Fibroblast of gingiva (primary cell): ENCODE measurements around the gene ARHGEF12.
A peak's percentile ranks its signal among the peaks of the same experiment; 100 is the strongest.
"Not testable (repeated sequence)": the region's sequence is repeated elsewhere in the genome, so short reads cannot be mapped to it uniquely, and the experiment has no call there.

Source experiments
- DNase-seq: peaks from one replicate; pipeline ENCODE4 v3.0.0-alpha.2; 2011; ENCODE audit warnings: low read depth

The ARHGEF12 gene

GRCh38 chr11:120500414-120501071, 164.3 kb downstream of the ARHGEF12 start:
- peak; percentile 9 for DNase-seq

- DNase-seq: no peak
These were observed 165.2 kb downstream of the ARHGEF12 start for GRCh38 chr11:120501440-120501839.

GRCh38 chr11:120501976-120502755, 166.0 kb downstream of the ARHGEF12 start:
- no peak for DNase-seq

GRCh38 chr11:120503529-120503928, 167.3 kb downstream of the ARHGEF12 start:
- DNase-seq: not testable (repeated sequence)

- DNase-seq: no peak
These were observed 169.7 kb downstream of the ARHGEF12 start for GRCh38 chr11:120505801-120506425.

- no peak for DNase-seq
These were observed 173.3 kb downstream of the ARHGEF12 start for GRCh38 chr11:120509346-120510053.

GRCh38 chr11:120510406-120511115, 174.3 kb downstream of the ARHGEF12 start:
- DNase-seq: no peak

- DNase-seq: peak; percentile 50
These were observed 175.1 kb downstream of the ARHGEF12 start, which contains the start of gene GRIK4 for GRCh38 chr11:120511116-120511819. Gene GRIK4 (plus strand): TSS chr11:120511748. CDS start chr11:120660319, 148,571 bp downstream.

GRCh38 chr11:120511820-120512738, 175.9 kb downstream of the ARHGEF12 start:
- DNase-seq: no peak

- DNase-seq: no peak
These were observed 176.7 kb downstream of the ARHGEF12 start for GRCh38 chr11:120512739-120513435.

- DNase-seq: no peak
These were observed 177.5 kb downstream of the ARHGEF12 start for GRCh38 chr11:120513436-120514315.

GRCh38 chr11:120514541-120515121, 178.4 kb downstream of the ARHGEF12 start:
- no peak for DNase-seq

- no peak for DNase-seq
These were observed 179.0 kb downstream of the ARHGEF12 start for GRCh38 chr11:120515186-120515723.

GRCh38 chr11:120516461-120517389, 180.5 kb downstream of the ARHGEF12 start:
- no peak for DNase-seq

- no peak for DNase-seq
These were observed 181.2 kb downstream of the ARHGEF12 start for GRCh38 chr11:120517390-120517761.

GRCh38 chr11:120517801-120518291, 181.6 kb downstream of the ARHGEF12 start:
- no peak for DNase-seq
